MM.1S (cell line): ENCODE data around the gene CMTR2.

Source experiments
- DNase-seq: peaks from one replicate; pipeline ENCODE4 v3.0.0-alpha.2; 2015
- H2AFZ ChIP-seq: fragments of 300-600 bp; sonication (generic); 2 replicates; pipeline ENCODE4 v1.6.0; 2016; ENCODE audit warnings: antibody characterized with exemption, low read length
- H3F3A ChIP-seq: fragments of 300-600 bp; sonication (generic); 2 replicates; pipeline ENCODE4 v1.6.1; 2016; ENCODE audit warnings: mild to moderate bottlenecking, antibody characterized with exemption, low read length, moderate library complexity, mixed read lengths; ENCODE audit not compliant: insufficient read depth
- H3K27ac ChIP-seq: fragments of 300-600 bp; sonication (generic); 2 replicates; pipeline ENCODE4 v1.5.1; 2016; ENCODE audit warnings: mild to moderate bottlenecking, low read length
- H3K27me3 ChIP-seq: fragments of 300-600 bp; sonication (generic); replicated peaks from 2 replicates; pipeline ENCODE4 v1.6.0; 2016; ENCODE audit warnings: low read length; ENCODE audit not compliant: insufficient read depth
- H3K36me3 ChIP-seq: fragments of 300-600 bp; sonication (generic); replicated peaks from 2 replicates; pipeline ENCODE4 v1.6.1; 2016; ENCODE audit warnings: mild to moderate bottlenecking, low read length, mixed read lengths; ENCODE audit not compliant: insufficient read depth
- H3K4me1 ChIP-seq: fragments of 300-600 bp; sonication (generic); 2 replicates; pipeline ENCODE4 v1.6.1; 2016; ENCODE audit warnings: low read length, mixed read lengths
- H3K4me2 ChIP-seq: fragments of 300-600 bp; sonication (generic); 2 replicates; pipeline ENCODE4 v1.6.0; 2016; ENCODE audit warnings: low read depth, low read length
- H3K4me3 ChIP-seq: fragments of 300-600 bp; sonication (generic); 2 replicates; pipeline ENCODE4 v1.5.1; 2016; ENCODE audit warnings: low read length, mixed read lengths
- H3K79me2 ChIP-seq: fragments of 300-600 bp; sonication (generic); 2 replicates; pipeline ENCODE4 v1.6.1; 2016; ENCODE audit warnings: mixed run types, low read length, mixed read lengths
- H3K9ac ChIP-seq: fragments of 300-600 bp; sonication (generic); 2 replicates; pipeline ENCODE4 v1.6.1; 2016; ENCODE audit warnings: low read length, mixed read lengths
- H3K9me2 ChIP-seq: fragments of 300-600 bp; sonication (generic); replicated peaks from 2 replicates; pipeline ENCODE4 v1.6.1; 2016; ENCODE audit warnings: mild to moderate bottlenecking, low read length, mixed read lengths; ENCODE audit not compliant: insufficient read depth
- H3K9me3 ChIP-seq: fragments of 300-600 bp; sonication (generic); replicated peaks from 2 replicates; pipeline ENCODE4 v1.6.1; 2016; ENCODE audit warnings: mild to moderate bottlenecking, low read length, mixed read lengths; ENCODE audit not compliant: insufficient read depth
- H4K20me1 ChIP-seq: fragments of 300-600 bp; sonication (generic); 2 replicates; pipeline ENCODE4 v1.6.1; 2016; ENCODE audit warnings: mild to moderate bottlenecking, low read length, moderate library complexity, mixed read lengths; ENCODE audit not compliant: insufficient read depth
- CTCF ChIP-seq: fragments of 300-600 bp; sonication (generic); IDR thresholded peaks from 2 replicates; pipeline ENCODE4 v1.5.1; 2016; ENCODE audit warnings: antibody characterized with exemption, low read length, mixed read lengths
- EZH2 ChIP-seq: fragments of 300-600 bp; sonication (generic); optimal IDR thresholded peaks from 2 replicates; pipeline ENCODE3; 2017; ENCODE audit warnings: low read depth, mild to moderate bottlenecking, antibody characterized with exemption, low read length, mixed read lengths
- EZH2phosphoT487 ChIP-seq: fragments of 300-600 bp; sonication (generic); IDR thresholded peaks from 2 replicates; pipeline ENCODE4 v1.6.1; 2018; ENCODE audit warnings: antibody characterized with exemption, low read length

Gene CMTR2

GRCh38 chr16:71337631-71338030 is 48.4 kb upstream of the CMTR2 start:
- H3K4me2 ChIP-seq: no peak overlapping the region
- no peaks in the 10 kb centered on the region for H4K20me1 ChIP-seq
- no peak overlapping the region for H3K27ac ChIP-seq
- H3K9ac ChIP-seq: no peak overlapping the region
- no peaks in the 10 kb centered on the region for H3K9me3 ChIP-seq
- no peaks in the 10 kb centered on the region for H3K79me2 ChIP-seq
- H3K27me3 ChIP-seq: no peaks in the 10 kb centered on the region
- no peaks in the 10 kb centered on the region for H3F3A ChIP-seq
- no peak overlapping the region for H2AFZ ChIP-seq
- no peak for DNase-seq
- no peaks in the 10 kb centered on the region for H3K9me2 ChIP-seq
- H3K4me3 ChIP-seq: no peak overlapping the region
- H3K36me3 ChIP-seq: no peaks in the 10 kb centered on the region
- TF ChIP-seq CTCF (no peak), EZH2phosphoT487 (no peak), EZH2 (no peak)
- H3K4me1 ChIP-seq: no peaks in the 10 kb centered on the region

GRCh38 chr16:71328151-71328550 is 38.9 kb upstream of the CMTR2 start:
- Histone ChIP-seq H3K4me2 (no peak overlapping the region), H3F3A (no peaks in the 10 kb centered on the region), H3K27ac (no peak overlapping the region), H3K36me3 (no peaks in the 10 kb centered on the region), H3K4me3 (no peak overlapping the region), H3K27me3 (no peaks in the 10 kb centered on the region), H3K4me1 (no peaks in the 10 kb centered on the region), H3K9ac (no peak overlapping the region), H4K20me1 (no peaks in the 10 kb centered on the region), H3K9me2 (no peaks in the 10 kb centered on the region), H2AFZ (no peak overlapping the region), H3K79me2 (no peaks in the 10 kb centered on the region), H3K9me3 (no peaks in the 10 kb centered on the region)
- TF ChIP-seq EZH2phosphoT487 (no peak), EZH2 (no peak), CTCF (no peak)
- DNase-seq: no peak

GRCh38 chr16:71327720-71328119 is 38.5 kb upstream of the CMTR2 start:
- H3K9me3 ChIP-seq: no peaks in the 10 kb centered on the region
- TF ChIP-seq CTCF: no peak
- TF ChIP-seq EZH2phosphoT487: no peak
- no peak for TF ChIP-seq EZH2
- DNase-seq: no peak
- no peak overlapping the region for H3K4me2 ChIP-seq
- H3K27ac ChIP-seq: no peak overlapping the region
- H3K4me1 ChIP-seq: no peaks in the 10 kb centered on the region
- no peak overlapping the region for H3K4me3 ChIP-seq
- no peak overlapping the region for H2AFZ ChIP-seq
- H3F3A ChIP-seq: no peaks in the 10 kb centered on the region
- H3K9ac ChIP-seq: no peak overlapping the region
- H4K20me1 ChIP-seq: no peaks in the 10 kb centered on the region
- H3K27me3 ChIP-seq: no peaks in the 10 kb centered on the region
- H3K79me2 ChIP-seq: no peaks in the 10 kb centered on the region
- no peaks in the 10 kb centered on the region for H3K9me2 ChIP-seq
- H3K36me3 ChIP-seq: no peaks in the 10 kb centered on the region
